Peyer's patch (tissue), 4 donors: ENCODE results near the gene ANO2.

Experiments used
- CTCF ChIP-seq, 6 experiments: fragments of 450-650 bp in 4 of 6; fragments of 200-600 bp in 2 of 6; sonication (generic) in 1 of 6; IDR thresholded peaks; one replicate each; pipeline ENCODE4 v1.5.1; 2017 to 2019; ENCODE audit warnings: antibody characterized with exemption in 6 of 6, mild to moderate bottlenecking in 3 of 6, moderate library complexity in 1 of 6
- POLR2A ChIP-seq, 2 donors: fragments of 450-650 bp; IDR thresholded peaks; one replicate each; pipeline ENCODE4 v1.5.1; 2017; ENCODE audit warnings: antibody characterized with exemption in 2 of 2, mild to moderate bottlenecking in 2 of 2, moderate library complexity in 2 of 2

DNA sequence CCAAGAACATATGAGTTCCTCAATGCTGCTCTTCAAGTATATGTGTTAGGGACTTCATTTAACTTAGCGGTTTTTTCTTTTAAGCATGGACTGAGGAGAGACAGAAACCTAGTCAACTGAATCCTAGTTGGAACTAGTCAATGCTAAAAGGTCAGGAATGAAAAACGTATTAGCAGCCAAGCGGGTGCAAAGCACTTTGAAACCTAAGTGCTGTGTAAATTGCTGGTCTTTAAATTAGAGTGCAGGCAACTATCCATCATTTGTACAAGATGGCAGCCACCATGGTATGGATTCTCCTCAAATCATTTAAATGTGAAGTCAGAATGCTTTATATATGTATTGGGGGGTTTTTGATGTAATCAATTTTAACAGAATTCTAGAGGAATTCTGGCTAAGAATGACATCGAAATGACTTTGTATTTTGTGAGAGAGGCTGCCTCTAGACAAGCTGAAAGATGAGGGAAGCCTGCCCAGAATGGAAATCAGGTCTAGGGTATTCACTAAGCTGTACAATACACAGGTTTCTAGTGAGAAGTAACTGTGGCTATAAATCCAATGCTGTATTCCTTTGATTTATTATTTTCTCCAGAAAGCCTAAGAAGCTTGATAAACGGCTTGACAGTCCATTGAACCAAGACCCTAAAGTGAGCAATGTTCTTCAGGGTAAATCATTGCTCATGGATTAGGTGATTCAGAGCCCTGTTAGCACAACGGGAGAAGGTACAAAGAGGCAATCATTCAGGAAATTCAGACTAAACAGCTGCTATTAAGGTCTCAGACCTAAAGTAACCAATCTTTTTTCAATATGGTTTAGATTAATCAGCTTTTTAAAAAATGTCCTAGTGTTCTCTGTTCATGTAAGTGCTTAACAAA lies 198.8 kb downstream of the ANO2 start:
- no peak for TF ChIP-seq CTCF (IDR thresholded peaks at IDR 0.05)
- TF ChIP-seq POLR2A (IDR thresholded peaks at IDR 0.05) = no peak
